Measurements from ENCODE around the gene RIN3. TPM values are rescaled to one million over a fixed set of nuclear protein-coding genes. Genes with fewer than 3 reads are reported as not detected.

Gene RIN3
- total and polyA plus RNA-seq, 10 donors, result 17.2 to 117 (median 75.7) TPM

DNA sequence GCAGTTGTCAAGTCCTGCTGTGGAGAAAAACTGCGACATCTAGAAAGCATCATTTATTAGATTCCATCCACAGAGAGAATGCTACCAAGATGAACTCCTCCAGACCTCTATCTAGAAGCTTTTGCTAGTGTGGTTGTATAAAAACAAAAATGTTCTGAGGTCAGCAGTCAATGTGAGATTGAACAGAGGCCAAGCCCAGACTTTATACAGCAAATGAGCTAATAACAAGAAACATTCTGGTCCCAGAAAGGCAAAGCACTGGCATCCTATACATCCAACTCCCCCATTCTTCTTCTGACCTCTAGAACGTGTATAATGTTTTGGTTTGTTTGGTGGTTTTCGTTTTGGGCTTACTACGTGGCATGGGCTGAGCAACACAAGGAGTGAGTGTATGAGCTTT, 26.7 kb upstream of the RIN3 start:
- intact Hi-C loops (cut with DNase I; ENCODE audit: low total_unique reads), result no loop called here
- no peak for TF ChIP-seq POLR2A (IDR thresholded peaks at IDR 0.05)
- no peak for TF ChIP-seq POLR2AphosphoS5 (IDR thresholded peaks at IDR 0.05)
- TF ChIP-seq, protein P1, sequence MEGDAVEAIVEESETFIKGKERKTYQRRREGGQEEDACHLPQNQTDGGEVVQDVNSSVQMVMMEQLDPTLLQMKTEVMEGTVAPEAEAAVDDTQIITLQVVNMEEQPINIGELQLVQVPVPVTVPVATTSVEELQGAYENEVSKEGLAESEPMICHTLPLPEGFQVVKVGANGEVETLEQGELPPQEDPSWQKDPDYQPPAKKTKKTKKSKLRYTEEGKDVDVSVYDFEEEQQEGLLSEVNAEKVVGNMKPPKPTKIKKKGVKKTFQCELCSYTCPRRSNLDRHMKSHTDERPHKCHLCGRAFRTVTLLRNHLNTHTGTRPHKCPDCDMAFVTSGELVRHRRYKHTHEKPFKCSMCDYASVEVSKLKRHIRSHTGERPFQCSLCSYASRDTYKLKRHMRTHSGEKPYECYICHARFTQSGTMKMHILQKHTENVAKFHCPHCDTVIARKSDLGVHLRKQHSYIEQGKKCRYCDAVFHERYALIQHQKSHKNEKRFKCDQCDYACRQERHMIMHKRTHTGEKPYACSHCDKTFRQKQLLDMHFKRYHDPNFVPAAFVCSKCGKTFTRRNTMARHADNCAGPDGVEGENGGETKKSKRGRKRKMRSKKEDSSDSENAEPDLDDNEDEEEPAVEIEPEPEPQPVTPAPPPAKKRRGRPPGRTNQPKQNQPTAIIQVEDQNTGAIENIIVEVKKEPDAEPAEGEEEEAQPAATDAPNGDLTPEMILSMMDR (IDR thresholded peaks at IDR 0.05 in 8 of 11, conservative IDR thresholded peaks at IDR 0.05 in 3 of 11), result no peak
- Histone ChIP-seq H3K27me3 (replicated peaks in 1 of 7) (no peaks in the 10 kb centered on the region), H3K27ac (peak overlapping the region in 2 of 8 donors; percentile 82 to 86), H3K4me3 (no peak overlapping the region), H3K9me3 (no peaks in the 10 kb centered on the region), H3K36me3 (peaks cover 0 to 6% (median 0%) of the 10 kb centered on the region in 6 donors), H3K4me1 (peaks cover 0 to 71% (median 30%) of the 10 kb centered on the region in 6 donors)
- WGBS, 5 donors, result 70 to 83% (median 75%) methylated on average over 4 of the region's 4 CpGs
- DNase-seq, result no peak

DNA sequence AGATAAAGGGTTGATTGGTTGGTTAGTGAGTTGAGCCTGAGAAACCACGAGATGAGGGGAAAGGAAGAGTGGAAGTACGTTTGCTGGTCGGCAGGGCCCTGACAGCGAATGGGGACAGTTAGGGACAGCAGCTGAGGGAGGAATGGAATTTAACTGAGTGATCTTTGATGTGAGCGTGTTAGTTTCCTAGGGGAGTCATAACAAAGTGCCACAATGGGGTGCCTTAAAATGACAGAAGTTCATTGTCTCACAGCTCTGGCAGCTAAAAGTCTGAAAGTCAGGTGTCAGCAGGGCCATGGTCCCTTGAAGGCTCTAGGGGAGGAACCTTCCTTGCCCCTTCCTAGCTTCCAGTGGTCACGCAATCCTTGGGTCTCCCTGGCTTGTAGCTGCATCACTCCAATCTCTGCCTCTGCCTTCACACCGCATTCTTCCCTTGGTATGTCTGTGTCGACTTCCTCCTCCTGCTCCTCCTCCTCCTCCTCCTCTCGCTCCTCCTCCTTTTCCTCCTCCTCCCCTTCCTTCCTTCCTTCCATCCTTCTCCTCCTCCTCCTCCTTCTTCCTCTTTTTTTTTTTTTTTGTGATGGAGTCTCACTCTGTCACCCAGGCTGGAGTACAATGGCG, 26.0 kb upstream of the RIN3 start:
- Histone ChIP-seq H3K4me1 (peaks cover 0 to 71% (median 30%) of the 10 kb centered on the region in 6 donors), H3K9me3 (no peaks in the 10 kb centered on the region), H3K4me3 (no peak overlapping the region), H3K27ac (peak overlapping the region in 6 of 8 donors; percentile 52 to 86 (median 80)), H3K36me3 (peaks cover 0 to 6% (median 0%) of the 10 kb centered on the region in 6 donors), H3K27me3 (replicated peaks in 1 of 7) (no peaks in the 10 kb centered on the region)
- WGBS, 5 donors, result 52 to 74% (median 59%) methylated on average over 10 of the region's 10 CpGs
- TF ChIP-seq POLR2A (IDR thresholded peaks at IDR 0.05) (no peak), POLR2AphosphoS5 (IDR thresholded peaks at IDR 0.05) (no peak)
- TF ChIP-seq, protein P1 (IDR thresholded peaks at IDR 0.05 in 8 of 11, conservative IDR thresholded peaks at IDR 0.05 in 3 of 11), result no peak
- intact Hi-C loops (cut with DNase I; ENCODE audit: low total_unique reads), result no loop called here
- peak; percentile 54 for DNase-seq

GRCh38 chr14:92489394-92490238, 24.0 kb upstream of the RIN3 start:
- peaks cover 0 to 5% (median 0%) of the 10 kb centered on the region in 6 donors for H3K36me3 ChIP-seq
- no peaks in the 10 kb centered on the region for H3K9me3 ChIP-seq
- peaks cover under 1 to 83% (median 40%) of the 10 kb centered on the region in 6 donors for H3K4me1 ChIP-seq
- H3K4me3 ChIP-seq, result no peak overlapping the region
- no peak for TF ChIP-seq POLR2A (IDR thresholded peaks at IDR 0.05)
- intact Hi-C loops (cut with DNase I; ENCODE audit: low total_unique reads), result no loop called here
- no peaks in the 10 kb centered on the region for H3K27me3 ChIP-seq (replicated peaks in 1 of 7)
- 81 to 91% (median 82%) methylated on average over 21 of the region's 21 CpGs for WGBS, 5 donors
- peak overlapping the region in 6 of 8 donors; percentile 37 to 86 (median 80) for H3K27ac ChIP-seq
- peak; percentile 58 for DNase-seq

GRCh38 chr14:92490239-92490959, 23.2 kb upstream of the RIN3 start:
- peak overlapping the region in 6 of 8 donors; percentile 37 to 86 (median 80) for H3K27ac ChIP-seq
- H3K9me3 ChIP-seq, result no peaks in the 10 kb centered on the region
- peaks cover 0 to 4% (median 0%) of the 10 kb centered on the region in 6 donors for H3K36me3 ChIP-seq
- H3K4me1 ChIP-seq, result peaks cover 7 to 91% (median 47%) of the 10 kb centered on the region in 6 donors
- TF ChIP-seq POLR2A (IDR thresholded peaks at IDR 0.05), result no peak
- no peak for TF ChIP-seq POLR2AphosphoS5 (IDR thresholded peaks at IDR 0.05)
- TF ChIP-seq, protein P1 (IDR thresholded peaks at IDR 0.05 in 8 of 11, conservative IDR thresholded peaks at IDR 0.05 in 3 of 11), result no peak
- 67 to 78% (median 76%) methylated on average over 16 to 17 of the region's 17 CpGs for WGBS, 5 donors
- peak; percentile 59 for DNase-seq
- no peaks in the 10 kb centered on the region for H3K27me3 ChIP-seq (replicated peaks in 1 of 7)
- no peak overlapping the region for H3K4me3 ChIP-seq
- intact Hi-C loops (cut with DNase I; ENCODE audit: low total_unique reads), result no loop called here

Measured in spleen (tissue), 11 donors.